ENCODE data around the gene ARL15.
A peak's percentile ranks its signal among the peaks of the same experiment; 100 is the strongest.
"Not testable (repeated sequence)": the region's sequence is repeated elsewhere in the genome, so short reads cannot be mapped to it uniquely, and the experiment has no call there.

The ARL15 gene

DNA sequence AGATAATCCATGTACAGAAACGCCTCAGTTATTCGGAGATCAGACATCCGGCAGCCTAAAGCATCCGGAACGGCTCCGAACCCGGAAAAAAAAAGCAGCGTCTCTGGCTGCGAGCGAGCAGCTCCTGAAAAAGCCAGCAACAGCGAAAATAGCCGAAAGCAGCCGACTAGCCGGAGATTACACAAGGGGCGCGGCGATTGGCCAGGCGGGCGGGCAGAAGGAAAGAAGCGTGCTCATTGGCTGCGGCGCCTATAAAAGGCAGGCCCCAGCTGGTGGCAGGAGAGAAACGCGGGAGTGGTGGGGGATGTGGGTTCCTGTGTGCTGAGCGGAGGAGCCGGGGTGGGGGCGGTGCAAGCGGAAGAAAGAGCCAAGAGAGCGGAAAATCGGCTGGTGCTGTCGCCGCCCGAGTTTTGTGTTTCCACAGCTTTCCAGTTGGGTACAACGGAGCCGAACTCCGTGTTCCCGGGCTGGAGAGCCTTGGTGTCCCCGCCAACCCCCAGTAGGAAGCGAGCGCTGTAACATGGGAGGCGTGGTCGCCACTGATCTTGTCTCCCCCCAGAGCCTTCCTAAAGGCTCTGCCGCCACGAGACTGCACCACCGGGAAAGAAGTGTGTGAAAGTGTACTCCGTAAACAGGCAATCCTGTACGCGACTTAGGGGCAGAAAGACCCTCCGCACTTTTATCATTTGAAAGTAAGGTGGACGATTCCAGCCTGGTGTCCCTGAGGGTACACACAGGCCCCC lies at the start of gene ARL15:
Gene ARL15, minus strand, starts transcription at position 141 of the 743 bp plus-strand sequence.
- peak; percentile 92 to 96 for DNase-seq

GRCh38 chr5:54360089-54360488 lies 49.7 kb upstream of the ARL15 start:
- no peak for DNase-seq

DNA sequence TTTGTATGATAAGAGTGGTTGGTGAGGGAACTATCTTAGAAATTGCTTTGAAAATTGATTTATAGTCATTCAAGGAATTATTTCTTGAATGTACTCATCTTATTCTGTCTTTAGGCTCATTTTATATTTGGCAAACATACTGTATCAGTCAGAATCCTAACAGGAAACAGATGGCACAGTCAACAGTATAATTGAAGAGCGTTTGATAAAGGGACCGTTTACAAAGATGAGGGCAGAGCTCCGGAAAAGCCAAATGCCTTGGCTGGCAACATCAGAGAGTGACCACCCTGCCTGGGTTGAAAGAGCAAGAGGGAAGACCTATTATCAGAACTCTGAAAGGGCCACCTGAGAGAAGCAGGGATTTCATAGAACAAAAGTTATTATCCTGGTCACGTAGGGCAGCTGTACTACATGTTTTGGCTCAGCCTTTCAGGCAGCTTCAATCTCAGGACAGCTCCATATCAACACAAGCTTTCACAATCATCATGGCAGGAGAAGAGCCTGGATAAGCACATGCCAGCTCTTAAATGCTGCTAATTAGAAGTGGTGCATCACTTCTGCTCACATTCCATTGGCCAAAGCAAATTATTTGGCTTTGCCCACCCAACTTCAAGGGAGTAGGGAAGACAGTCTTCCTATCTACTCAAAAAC lies 47.2 kb upstream of the ARL15 start:
- peak in 1 of 2 experiments; percentile 44 for DNase-seq

- not testable (repeated sequence) for DNase-seq
Measured at GRCh38 chr5:54353933-54354564, 43.7 kb upstream of the ARL15 start.

DNA sequence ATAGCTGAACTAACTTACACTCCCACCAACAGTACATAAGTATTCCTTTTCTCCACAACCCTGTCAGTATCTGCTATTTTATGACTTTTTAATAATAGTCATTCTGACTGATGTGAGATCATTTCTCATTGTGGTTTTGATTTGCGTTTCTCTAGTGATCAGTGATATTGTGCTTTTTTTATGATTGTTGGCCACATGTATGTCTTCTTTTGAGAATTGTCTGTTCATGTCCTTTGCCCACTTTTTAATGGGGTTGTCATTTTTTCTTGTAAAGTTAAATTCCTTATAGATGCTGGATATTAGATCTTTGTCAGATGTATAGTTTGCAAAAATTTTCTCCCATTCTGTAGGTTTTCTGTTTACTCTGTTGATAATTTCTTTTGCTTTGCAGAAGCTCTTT lies 42.2 kb upstream of the ARL15 start:
- not testable (repeated sequence) for DNase-seq

DNA sequence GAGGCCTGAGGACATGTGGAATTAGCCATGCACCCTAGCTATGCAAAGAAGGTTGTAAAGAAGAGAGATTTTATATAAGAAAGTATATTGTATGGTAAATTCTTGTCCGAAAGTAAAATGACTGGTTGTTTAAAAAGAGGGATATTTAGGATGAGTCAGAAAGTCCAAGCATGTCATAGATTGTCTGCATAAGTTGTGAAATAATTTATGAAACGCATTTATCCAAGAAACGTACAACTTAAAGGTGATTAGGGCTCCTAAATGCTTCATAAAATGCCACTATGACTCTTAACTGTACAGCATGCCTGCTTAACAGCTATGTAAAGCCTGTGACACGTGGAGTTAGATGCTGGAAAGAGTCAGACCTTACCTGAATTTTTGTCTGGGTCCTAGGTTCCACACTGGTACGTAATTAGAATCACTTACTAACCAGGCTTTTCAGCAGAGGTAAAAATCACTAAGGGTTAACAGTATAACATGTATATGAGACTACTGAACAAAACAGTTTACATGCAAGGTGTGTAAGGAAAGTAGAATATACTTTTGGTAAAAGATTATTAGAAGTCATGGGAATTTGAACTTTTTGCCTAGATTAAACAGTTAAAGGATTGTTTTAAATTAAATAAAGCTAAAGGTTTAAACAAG lies 37.0 kb upstream of the ARL15 start:
- no peak for DNase-seq

DNA sequence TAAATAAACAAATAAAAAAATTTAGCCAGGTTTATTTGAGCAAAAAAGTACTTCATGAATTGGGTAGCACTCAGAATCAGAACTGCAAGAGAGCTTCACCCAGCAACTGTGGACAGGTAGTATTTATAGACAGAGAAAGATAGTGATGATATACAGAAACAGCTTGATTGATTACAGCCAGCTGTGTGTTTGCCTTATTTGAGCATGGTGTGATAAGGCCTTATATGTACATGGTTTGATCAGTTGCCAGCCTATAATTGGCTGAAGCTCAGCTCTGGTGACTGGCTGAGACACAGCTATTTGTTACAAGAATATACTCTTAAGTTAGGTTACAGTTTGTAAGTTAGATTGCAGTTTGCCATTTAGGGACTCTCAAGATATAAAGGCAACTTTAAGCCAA lies 34.3 kb upstream of the ARL15 start:
- DNase-seq, result no peak

- DNase-seq, result no peak
Measured at GRCh38 chr5:54341971-54342370, 31.6 kb upstream of the ARL15 start.

DNA sequence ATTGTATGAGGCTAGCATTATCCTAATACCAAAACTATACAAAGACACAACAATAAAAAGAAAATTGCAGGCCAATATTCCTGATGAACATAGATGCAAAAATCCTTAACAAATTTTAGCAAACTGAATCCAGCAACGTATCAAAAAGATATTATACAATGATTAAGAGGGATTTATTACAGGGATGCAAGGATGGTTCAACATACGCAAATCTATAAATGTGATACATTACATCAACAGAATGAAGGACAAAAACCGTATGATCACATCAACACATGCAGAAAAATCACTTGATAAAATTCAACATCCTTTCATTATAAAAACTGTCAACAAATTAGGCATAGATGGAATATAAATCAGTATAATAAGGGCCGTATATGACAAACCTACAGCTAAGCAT lies 27.1 kb upstream of the ARL15 start:
- no peak for DNase-seq

GRCh38 chr5:54332720-54333119 lies 22.3 kb upstream of the ARL15 start:
- no peak for DNase-seq

- peak in 1 of 2 experiments; percentile 12 for DNase-seq
Measured at GRCh38 chr5:54329731-54330709, 19.6 kb upstream of the ARL15 start.

- no peak for DNase-seq
Measured at GRCh38 chr5:54326662-54327270, 16.4 kb upstream of the ARL15 start.

- DNase-seq, result no peak
Measured at GRCh38 chr5:54325610-54326311, 15.4 kb upstream of the ARL15 start.

- DNase-seq, result no peak
Measured at GRCh38 chr5:54325272-54325609, 14.9 kb upstream of the ARL15 start.

DNA sequence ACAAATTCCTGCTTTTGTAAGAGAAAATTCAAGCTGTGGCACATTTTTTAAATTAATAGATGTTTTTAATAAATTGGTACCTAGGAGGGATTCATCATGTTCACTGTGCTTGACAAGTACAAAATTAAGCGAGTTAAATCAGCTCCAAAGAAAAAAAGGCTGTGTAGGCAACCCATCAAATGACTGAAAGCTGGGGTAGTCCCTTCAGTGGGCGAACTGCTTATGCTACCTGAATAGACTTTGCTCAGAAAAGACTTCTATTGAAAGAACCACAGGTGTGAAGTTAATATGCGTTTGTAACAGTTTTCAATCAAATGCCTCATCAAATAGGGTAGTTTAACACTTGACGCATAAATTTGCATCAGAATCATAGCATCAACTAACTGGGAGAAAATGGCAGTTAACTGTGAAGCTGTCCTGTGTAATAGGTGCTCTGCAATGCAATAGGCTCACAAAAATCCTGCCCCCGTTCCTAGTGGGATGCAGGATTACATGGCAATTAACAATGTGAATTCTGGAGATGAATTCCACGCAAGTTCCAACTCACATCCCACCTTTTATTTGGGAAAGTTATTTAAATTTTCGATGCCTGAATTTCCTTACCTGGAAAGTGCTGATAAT lies 14.4 kb upstream of the ARL15 start:
- DNase-seq, result no peak

DNA sequence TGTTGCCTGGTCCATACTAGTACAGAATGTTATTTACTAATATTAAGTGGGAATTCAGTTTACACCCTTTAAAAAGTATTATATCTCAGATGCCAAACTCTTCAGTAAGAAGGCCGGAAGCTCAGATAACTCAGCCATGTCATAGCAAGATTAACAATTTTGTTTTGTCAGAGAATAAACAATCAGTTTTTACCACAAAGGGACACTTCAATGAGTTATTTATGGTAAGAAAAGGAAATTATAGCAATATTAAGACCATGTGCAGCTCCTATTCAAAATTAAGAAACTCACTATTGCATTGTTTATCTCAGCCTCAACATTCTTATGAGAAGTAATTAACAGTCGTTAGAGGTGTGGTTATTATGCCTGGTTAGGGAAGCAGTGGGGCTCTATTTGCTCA lies 13.1 kb upstream of the ARL15 start:
- DNase-seq, result peak in 1 of 2 experiments; percentile 3

GRCh38 chr5:54320256-54320655 lies 9.9 kb upstream of the ARL15 start:
- DNase-seq, result no peak

GRCh38 chr5:54317511-54318260 lies 7.3 kb upstream of the ARL15 start:
- DNase-seq, result no peak

GRCh38 chr5:54315736-54316528 lies 5.6 kb upstream of the ARL15 start:
- peak in 1 of 2 experiments; percentile 22 for DNase-seq

Data from NCI-H2081 (cell line).